Measurements from ENCODE around the gene PXN. TPM values are rescaled to one million over a fixed set of nuclear protein-coding genes. Genes with fewer than 3 reads are reported as not detected.

PXN gene
- total and polyA plus RNA-seq, 2 of the 13 experiments (the other 11 are each of a cell fraction or from before 2014, with no cell fraction given) = 13.6 to 14.2 TPM

GRCh38 chr12:120290609-120291305, 25.2 kb upstream of the PXN start (continued):
- TF ChIP-seq HMGXB3 (CRISPR knock-in tag; IDR thresholded peaks at IDR 0.05; ENCODE audit: borderline replicate concordance) (no peak), ZNF616 (CRISPR knock-in tag; IDR thresholded peaks at IDR 0.05; ENCODE audit: low read depth) (no peak), ZFP1 (CRISPR knock-in tag; IDR thresholded peaks at IDR 0.05) (no peak), MLXIP (CRISPR knock-in tag; IDR thresholded peaks at IDR 0.05; ENCODE audit: borderline replicate concordance) (no peak), ZNF773 (CRISPR knock-in tag; IDR thresholded peaks at IDR 0.05; ENCODE audit: borderline replicate concordance) (no peak), ZNF546 (CRISPR knock-in tag; conservative IDR thresholded peaks at IDR 0.05) (no peak), ETS1 (CRISPR knock-in tag; IDR thresholded peaks at IDR 0.05) (no peak), NFYB (CRISPR knock-in tag; IDR thresholded peaks at IDR 0.05) (0 out of 2 replicates have a peak, but pooled peaks have one; percentile 18), MYPOP (CRISPR knock-in tag; IDR thresholded peaks at IDR 0.05) (0 out of 2 replicates have a peak, but pooled peaks have one; percentile 6), ZSCAN20 (CRISPR knock-in tag; IDR thresholded peaks at IDR 0.05; ENCODE audit: borderline replicate concordance) (0 out of 2 replicates have a peak, but pooled peaks have one; percentile 25), TFDP2 (CRISPR knock-in tag; IDR thresholded peaks at IDR 0.05) (no peak), ZBTB26 (CRISPR knock-in tag; IDR thresholded peaks at IDR 0.05; ENCODE audit: borderline replicate concordance) (no peak), FOXA3 (CRISPR knock-in tag; IDR thresholded peaks at IDR 0.05) (no peak)

All from HepG2 (cell line).